HEK293 (cell line): ENCODE data around the gene MVP.

Source experiments
- CTCF ChIA-PET: fragments of 350-600 bp; formaldehyde crosslinking; extraction: SDS; loops from one replicate; lab custom pipeline; 2021; ENCODE audit warnings: antibody characterized with exemption; lab: Yijun Ruan, JAX
- POLR2A ChIA-PET: fragments of 300-600 bp; formaldehyde crosslinking; extraction: SDS; loops from one replicate; lab custom pipeline; 2020; ENCODE audit warnings: antibody characterized with exemption, inconsistent platforms; lab: Yijun Ruan, JAX
- H3K27ac ChIP-seq: fragments of 200-500 bp; sonication (Bioruptor generic); 2 replicates; pipeline ENCODE4 v1.5.1; 2014; ENCODE audit warnings: low read depth, low read length, control low read depth, inconsistent platforms; ENCODE audit errors: extremely low read depth
- H3K36me3 ChIP-seq, 2 experiments: fragments of 200-500 bp in 1 of 2; sonication (Bioruptor generic) in 1 of 2; 1 replicate in 1 of 2; 2 replicates in 1 of 2; pipeline ENCODE4 v1.5.1; 2014 to 2017; ENCODE audit warnings: inconsistent platforms in 2 of 2, low read length in 2 of 2; ENCODE audit not compliant: control insufficient read depth in 2 of 2, insufficient read depth in 1 of 2
- H3K4me1 ChIP-seq: fragments of 200-500 bp; sonication (Bioruptor generic); 2 replicates; pipeline ENCODE4 v1.5.1; 2014; ENCODE audit warnings: mild to moderate bottlenecking, low read length, inconsistent platforms; ENCODE audit not compliant: control insufficient read depth, insufficient read depth
- H3K4me3 ChIP-seq: 2 replicates; pipeline ENCODE4 v1.5.1; 2011; ENCODE audit warnings: low read depth, mild to moderate bottlenecking, control low read depth, low read length, moderate library complexity
- H3K9me3 ChIP-seq: fragments of 200-500 bp; sonication (Bioruptor generic); 2 replicates; pipeline ENCODE4 v1.5.1; 2014; ENCODE audit warnings: low read depth, low read length, inconsistent platforms; ENCODE audit not compliant: control insufficient read depth, insufficient read depth
- CTCF ChIP-seq: fragments of 450-650 bp; formaldehyde crosslinking; IDR thresholded peaks from 2 replicates; pipeline ENCODE4 v1.5.1; 2016; ENCODE audit warnings: missing biosample characterization, missing genetic modification characterization
- INSM2 ChIP-seq: fragments of 450-650 bp; formaldehyde crosslinking; IDR thresholded peaks from 2 replicates; pipeline ENCODE4 v1.5.1; 2016; ENCODE audit warnings: missing biosample characterization, missing genetic modification characterization
- OVOL3 ChIP-seq: fragments of 450-650 bp; formaldehyde crosslinking; IDR thresholded peaks from 2 replicates; pipeline ENCODE4 v1.5.1; 2016; ENCODE audit warnings: missing biosample characterization, missing genetic modification characterization
- ZBTB44 ChIP-seq: fragments of 450-650 bp; IDR thresholded peaks from 2 replicates; pipeline ENCODE4 v1.5.1; 2018; ENCODE audit warnings: missing biosample characterization, mild to moderate bottlenecking, missing genetic modification characterization
- ZBTB7A ChIP-seq: fragments of 450-650 bp; formaldehyde crosslinking; IDR thresholded peaks from 2 replicates; pipeline ENCODE4 v1.5.1; 2016; ENCODE audit warnings: low read depth, missing biosample characterization, missing genetic modification characterization
- ZEB2 ChIP-seq: fragments of 450-650 bp; formaldehyde crosslinking; IDR thresholded peaks from 2 replicates; pipeline ENCODE4 v1.5.1; 2016; ENCODE audit warnings: missing biosample characterization, missing genetic modification characterization
- ZNF114 ChIP-seq: fragments of 450-650 bp; formaldehyde crosslinking; IDR thresholded peaks from 2 replicates; pipeline ENCODE4 v1.5.0; 2017; ENCODE audit warnings: missing biosample characterization, missing genetic modification characterization
- ZNF202 ChIP-seq: fragments of 450-650 bp; formaldehyde crosslinking; IDR thresholded peaks from 2 replicates; pipeline ENCODE4 v1.5.1; 2016; ENCODE audit warnings: missing biosample characterization, missing genetic modification characterization, borderline replicate concordance
- ZNF266 ChIP-seq: fragments of 450-650 bp; formaldehyde crosslinking; IDR thresholded peaks from 2 replicates; pipeline ENCODE4 v1.5.1; 2016; ENCODE audit warnings: missing biosample characterization, missing genetic modification characterization, low read depth
- ZNF292 ChIP-seq: fragments of 450-650 bp; formaldehyde crosslinking; IDR thresholded peaks from 2 replicates; pipeline ENCODE4 v1.5.1; 2016; ENCODE audit warnings: low read depth, missing biosample characterization, missing genetic modification characterization, borderline replicate concordance
- ZNF354C ChIP-seq: fragments of 450-650 bp; formaldehyde crosslinking; IDR thresholded peaks from 2 replicates; pipeline ENCODE4 v1.5.1; 2016; ENCODE audit warnings: missing biosample characterization, missing genetic modification characterization, low read depth, borderline replicate concordance
- ZNF510 ChIP-seq: fragments of 450-650 bp; formaldehyde crosslinking; IDR thresholded peaks from 2 replicates; pipeline ENCODE4 v1.5.1; 2018; ENCODE audit warnings: mild to moderate bottlenecking, missing genetic modification characterization, missing biosample characterization; ENCODE audit not compliant: insufficient replicate concordance
- ZNF529 ChIP-seq: fragments of 450-650 bp; formaldehyde crosslinking; IDR thresholded peaks from 2 replicates; pipeline ENCODE4 v1.5.1; 2017; ENCODE audit warnings: missing genetic modification characterization, missing biosample characterization; ENCODE audit not compliant: insufficient replicate concordance
- ZNF560 ChIP-seq: fragments of 450-650 bp; formaldehyde crosslinking; IDR thresholded peaks from 2 replicates; pipeline ENCODE4 v1.5.1; 2017; ENCODE audit warnings: missing biosample characterization, missing genetic modification characterization, borderline replicate concordance
- ZNF596 ChIP-seq: fragments of 450-650 bp; IDR thresholded peaks from 2 replicates; pipeline ENCODE4 v1.5.0; 2018; ENCODE audit warnings: missing biosample characterization, mild to moderate bottlenecking, missing genetic modification characterization, moderate library complexity
- ZNF624 ChIP-seq: fragments of 450-650 bp; formaldehyde crosslinking; IDR thresholded peaks from 2 replicates; pipeline ENCODE4 v1.5.1; 2017; ENCODE audit warnings: missing biosample characterization, missing genetic modification characterization
- ZNF670 ChIP-seq: fragments of 450-650 bp; formaldehyde crosslinking; IDR thresholded peaks from 2 replicates; pipeline ENCODE4 v1.5.1; 2016; ENCODE audit warnings: missing biosample characterization, missing genetic modification characterization, low read depth
- ZNF791 ChIP-seq: fragments of 450-650 bp; formaldehyde crosslinking; IDR thresholded peaks from 2 replicates; pipeline ENCODE4 v1.5.1; 2016; ENCODE audit warnings: missing biosample characterization, missing genetic modification characterization
- ZNF792 ChIP-seq: fragments of 450-650 bp; formaldehyde crosslinking; IDR thresholded peaks from 2 replicates; pipeline ENCODE4 v1.5.1; 2016; ENCODE audit warnings: missing biosample characterization, missing genetic modification characterization
- ZSCAN23 ChIP-seq: fragments of 450-650 bp; formaldehyde crosslinking; IDR thresholded peaks from 2 replicates; pipeline ENCODE4 v1.5.1; 2016; ENCODE audit warnings: missing biosample characterization, missing genetic modification characterization
- ZSCAN30 ChIP-seq: fragments of 450-650 bp; IDR thresholded peaks from 2 replicates; pipeline ENCODE4 v1.5.1; 2018; ENCODE audit warnings: missing biosample characterization, mild to moderate bottlenecking, missing genetic modification characterization, moderate library complexity
- TF ChIP-seq, protein P1 (sequence below): fragments of 450-650 bp; formaldehyde crosslinking; IDR thresholded peaks from 2 replicates; pipeline ENCODE4 v1.5.1; 2017; ENCODE audit warnings: missing biosample characterization, missing genetic modification characterization

MVP gene

DNA sequence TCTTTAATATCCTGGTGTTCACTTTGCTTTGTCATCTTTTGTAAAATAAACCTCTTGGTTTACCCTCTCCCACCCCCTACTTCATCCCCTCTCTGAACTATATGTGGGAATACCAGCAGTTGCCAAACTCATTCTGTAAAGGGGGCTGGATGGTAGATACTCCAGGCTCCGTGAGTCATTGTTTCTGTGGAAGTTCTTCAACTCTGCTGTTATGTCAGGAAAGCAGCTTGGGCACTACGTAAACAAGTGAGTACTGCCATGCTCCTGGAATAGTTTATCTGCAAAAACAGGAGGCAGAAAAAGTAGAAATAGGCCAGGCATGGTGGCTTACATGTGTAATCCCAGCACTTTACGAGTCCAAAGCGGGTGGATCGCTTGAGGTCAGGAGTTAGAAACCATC lies 17.6 kb downstream of the MVP start (continued):
- TF ChIP-seq ZNF354C (tag by site-specific recombination) (no peak), CTCF (tag by site-specific recombination) (no peak), ZBTB44 (tag by site-specific recombination) (no peak), ZNF596 (tag by site-specific recombination) (no peak), ZNF670 (tag by site-specific recombination) (no peak), ZBTB7A (no peak)
- TF ChIP-seq, all 188 proteins: peak for 0

DNA sequence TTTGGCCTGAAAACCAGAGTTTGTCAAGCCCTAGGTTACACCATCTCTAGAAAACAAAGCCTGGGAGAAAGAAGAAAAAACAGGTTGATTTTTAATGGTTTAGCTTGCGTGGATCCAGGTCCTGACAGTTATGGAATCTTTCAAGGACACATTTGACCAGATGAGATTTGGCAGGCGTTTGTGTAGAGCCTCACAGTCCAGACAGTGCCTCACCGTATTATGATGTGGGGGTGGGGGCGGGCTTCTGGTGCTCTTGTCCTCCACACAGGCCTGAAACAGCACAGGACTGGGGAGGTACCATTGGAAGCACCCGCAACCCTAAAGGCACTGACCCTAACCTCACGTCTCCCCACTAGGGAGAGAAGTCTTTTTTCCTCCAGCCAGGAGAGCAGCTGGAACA lies 19.6 kb downstream of the MVP start:
- TF ChIP-seq ZNF792 (tag by site-specific recombination) (no peak), ZNF292 (tag by site-specific recombination) (no peak), ZNF529 (tag by site-specific recombination) (no peak), ZEB2 (tag by site-specific recombination) (no peak), ZNF114 (no peak), ZNF266 (tag by site-specific recombination) (no peak), ZNF202 (tag by site-specific recombination) (no peak), OVOL3 (no peak), ZSCAN23 (tag by site-specific recombination) (no peak), ZSCAN30 (tag by site-specific recombination) (no peak), ZNF510 (tag by site-specific recombination) (no peak), INSM2 (no peak), ZNF560 (tag by site-specific recombination) (no peak), ZNF791 (tag by site-specific recombination) (no peak), ZNF624 (tag by site-specific recombination) (no peak)
- TF ChIP-seq, protein P1, sequence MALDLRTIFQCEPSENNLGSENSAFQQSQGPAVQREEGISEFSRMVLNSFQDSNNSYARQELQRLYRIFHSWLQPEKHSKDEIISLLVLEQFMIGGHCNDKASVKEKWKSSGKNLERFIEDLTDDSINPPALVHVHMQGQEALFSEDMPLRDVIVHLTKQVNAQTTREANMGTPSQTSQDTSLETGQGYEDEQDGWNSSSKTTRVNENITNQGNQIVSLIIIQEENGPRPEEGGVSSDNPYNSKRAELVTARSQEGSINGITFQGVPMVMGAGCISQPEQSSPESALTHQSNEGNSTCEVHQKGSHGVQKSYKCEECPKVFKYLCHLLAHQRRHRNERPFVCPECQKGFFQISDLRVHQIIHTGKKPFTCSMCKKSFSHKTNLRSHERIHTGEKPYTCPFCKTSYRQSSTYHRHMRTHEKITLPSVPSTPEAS (tag by site-specific recombination), result no peak
- TF ChIP-seq, all 188 proteins: peak for 0
- H3K4me3 ChIP-seq, result no peak overlapping the region
- H3K9me3 ChIP-seq, result no peaks in the 10 kb centered on the region
- ChIA-PET POLR2A (interaction anchor here (1.1 kb wide), 1 partner anchor 20 kb away, joined by 3 read pairs; the partner anchor contains the start of gene MVP), CTCF (interaction anchor here (0.6 to 6.5 kb wide), 5 partner anchors 8 to 192 kb away, joined by 3 to 67 read pairs (median 4); no protein-coding TSS in a partner anchor)
- H3K36me3 ChIP-seq, result no peaks in the 10 kb centered on the region
- no peaks in the 10 kb centered on the region for H3K4me1 ChIP-seq
- no peak overlapping the region for H3K27ac ChIP-seq
